Testis (tissue), 2 donors: ENCODE data around the gene CYB5A.

ENCODE experiments used
- POLR2A ChIP-seq: fragments of 450-650 bp; IDR thresholded peaks from one replicate; pipeline ENCODE4 v1.6.1; 2017; ENCODE audit warnings: antibody characterized with exemption, mild to moderate bottlenecking, moderate library complexity
- TF ChIP-seq, protein P1 (sequence below), 3 experiments: fragments of 450-650 bp in 2 of 3; fragments of 200-600 bp in 1 of 3; sonication (generic) in 1 of 3; IDR thresholded peaks; one replicate each; pipeline ENCODE4 v1.5.1; 2016 to 2019; ENCODE audit warnings: antibody characterized with exemption in 3 of 3, mild to moderate bottlenecking in 2 of 3, moderate library complexity in 1 of 3

GRCh38 chr18:74249181-74249968 is 42.4 kb downstream of the CYB5A start:
- TF ChIP-seq, protein P1, sequence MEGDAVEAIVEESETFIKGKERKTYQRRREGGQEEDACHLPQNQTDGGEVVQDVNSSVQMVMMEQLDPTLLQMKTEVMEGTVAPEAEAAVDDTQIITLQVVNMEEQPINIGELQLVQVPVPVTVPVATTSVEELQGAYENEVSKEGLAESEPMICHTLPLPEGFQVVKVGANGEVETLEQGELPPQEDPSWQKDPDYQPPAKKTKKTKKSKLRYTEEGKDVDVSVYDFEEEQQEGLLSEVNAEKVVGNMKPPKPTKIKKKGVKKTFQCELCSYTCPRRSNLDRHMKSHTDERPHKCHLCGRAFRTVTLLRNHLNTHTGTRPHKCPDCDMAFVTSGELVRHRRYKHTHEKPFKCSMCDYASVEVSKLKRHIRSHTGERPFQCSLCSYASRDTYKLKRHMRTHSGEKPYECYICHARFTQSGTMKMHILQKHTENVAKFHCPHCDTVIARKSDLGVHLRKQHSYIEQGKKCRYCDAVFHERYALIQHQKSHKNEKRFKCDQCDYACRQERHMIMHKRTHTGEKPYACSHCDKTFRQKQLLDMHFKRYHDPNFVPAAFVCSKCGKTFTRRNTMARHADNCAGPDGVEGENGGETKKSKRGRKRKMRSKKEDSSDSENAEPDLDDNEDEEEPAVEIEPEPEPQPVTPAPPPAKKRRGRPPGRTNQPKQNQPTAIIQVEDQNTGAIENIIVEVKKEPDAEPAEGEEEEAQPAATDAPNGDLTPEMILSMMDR (IDR thresholded peaks at IDR 0.05) = no peak
- TF ChIP-seq POLR2A = no peak
